ENCODE data around the gene PHOSPHO1. TPM values are rescaled to one million over a fixed set of nuclear protein-coding genes. Genes with fewer than 3 reads are reported as not detected.

PHOSPHO1 gene
- total RNA-seq, 4 donors from 2014 or later = not detected

GRCh38 chr17:49240619-49241018 is 10.0 kb upstream of the PHOSPHO1 start:
- TF ChIP-seq, protein P1, sequence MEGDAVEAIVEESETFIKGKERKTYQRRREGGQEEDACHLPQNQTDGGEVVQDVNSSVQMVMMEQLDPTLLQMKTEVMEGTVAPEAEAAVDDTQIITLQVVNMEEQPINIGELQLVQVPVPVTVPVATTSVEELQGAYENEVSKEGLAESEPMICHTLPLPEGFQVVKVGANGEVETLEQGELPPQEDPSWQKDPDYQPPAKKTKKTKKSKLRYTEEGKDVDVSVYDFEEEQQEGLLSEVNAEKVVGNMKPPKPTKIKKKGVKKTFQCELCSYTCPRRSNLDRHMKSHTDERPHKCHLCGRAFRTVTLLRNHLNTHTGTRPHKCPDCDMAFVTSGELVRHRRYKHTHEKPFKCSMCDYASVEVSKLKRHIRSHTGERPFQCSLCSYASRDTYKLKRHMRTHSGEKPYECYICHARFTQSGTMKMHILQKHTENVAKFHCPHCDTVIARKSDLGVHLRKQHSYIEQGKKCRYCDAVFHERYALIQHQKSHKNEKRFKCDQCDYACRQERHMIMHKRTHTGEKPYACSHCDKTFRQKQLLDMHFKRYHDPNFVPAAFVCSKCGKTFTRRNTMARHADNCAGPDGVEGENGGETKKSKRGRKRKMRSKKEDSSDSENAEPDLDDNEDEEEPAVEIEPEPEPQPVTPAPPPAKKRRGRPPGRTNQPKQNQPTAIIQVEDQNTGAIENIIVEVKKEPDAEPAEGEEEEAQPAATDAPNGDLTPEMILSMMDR (IDR thresholded peaks at IDR 0.05; ENCODE audit: low read depth) = no peak

DNA sequence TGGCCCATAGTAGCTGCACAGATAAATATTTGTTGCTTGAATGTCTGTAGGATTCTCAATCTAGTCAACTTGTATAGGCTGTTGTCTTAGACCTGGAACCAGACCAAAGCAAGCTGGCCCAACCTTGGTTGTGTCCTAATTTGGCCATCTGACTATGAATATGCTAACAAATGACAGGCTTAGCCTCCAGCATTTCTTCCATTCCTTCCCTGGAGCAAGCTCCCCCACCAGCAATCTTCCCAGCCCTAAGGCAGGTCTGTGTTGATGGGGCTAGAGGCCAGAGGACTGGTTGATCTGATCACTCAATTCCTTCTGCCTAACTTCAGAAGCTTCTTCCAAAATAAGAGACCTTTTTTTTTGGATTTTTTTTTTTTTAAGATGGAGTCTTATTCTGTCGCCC is 9.4 kb upstream of the PHOSPHO1 start:
- TF ChIP-seq, protein P1 (IDR thresholded peaks at IDR 0.05; ENCODE audit: low read depth) = no peak

- TF ChIP-seq, protein P1 (IDR thresholded peaks at IDR 0.05; ENCODE audit: low read depth) = no peak
Measured at GRCh38 chr17:49235896-49236295, 5.3 kb upstream of the PHOSPHO1 start.

GRCh38 chr17:49234509-49235080 is 4.0 kb upstream of the PHOSPHO1 start:
- TF ChIP-seq, protein P1 (IDR thresholded peaks at IDR 0.05; ENCODE audit: low read depth) = no peak

DNA sequence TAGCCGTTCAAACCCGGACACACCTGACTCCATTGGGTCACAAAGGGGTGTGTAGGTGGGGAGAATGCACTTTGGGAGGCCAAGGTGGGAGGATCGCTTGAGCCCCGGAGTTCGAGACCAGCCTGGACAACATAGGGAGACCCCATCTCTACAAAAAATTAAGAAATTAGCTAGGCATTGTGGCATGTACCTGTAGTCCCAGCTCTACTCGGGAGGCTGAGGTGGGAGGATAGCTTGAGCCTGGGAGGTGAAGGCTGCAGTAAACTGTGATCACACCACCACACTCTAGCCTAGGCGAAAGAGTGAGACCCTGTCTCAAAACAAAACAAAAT is 942 bp upstream of the PHOSPHO1 start:
- TF ChIP-seq, protein P1 (IDR thresholded peaks at IDR 0.05; ENCODE audit: low read depth) = no peak

- TF ChIP-seq, protein P1 (IDR thresholded peaks at IDR 0.05; ENCODE audit: low read depth) = no peak
Measured at GRCh38 chr17:49229805-49230600, 584 bp downstream of the PHOSPHO1 start.

DNA sequence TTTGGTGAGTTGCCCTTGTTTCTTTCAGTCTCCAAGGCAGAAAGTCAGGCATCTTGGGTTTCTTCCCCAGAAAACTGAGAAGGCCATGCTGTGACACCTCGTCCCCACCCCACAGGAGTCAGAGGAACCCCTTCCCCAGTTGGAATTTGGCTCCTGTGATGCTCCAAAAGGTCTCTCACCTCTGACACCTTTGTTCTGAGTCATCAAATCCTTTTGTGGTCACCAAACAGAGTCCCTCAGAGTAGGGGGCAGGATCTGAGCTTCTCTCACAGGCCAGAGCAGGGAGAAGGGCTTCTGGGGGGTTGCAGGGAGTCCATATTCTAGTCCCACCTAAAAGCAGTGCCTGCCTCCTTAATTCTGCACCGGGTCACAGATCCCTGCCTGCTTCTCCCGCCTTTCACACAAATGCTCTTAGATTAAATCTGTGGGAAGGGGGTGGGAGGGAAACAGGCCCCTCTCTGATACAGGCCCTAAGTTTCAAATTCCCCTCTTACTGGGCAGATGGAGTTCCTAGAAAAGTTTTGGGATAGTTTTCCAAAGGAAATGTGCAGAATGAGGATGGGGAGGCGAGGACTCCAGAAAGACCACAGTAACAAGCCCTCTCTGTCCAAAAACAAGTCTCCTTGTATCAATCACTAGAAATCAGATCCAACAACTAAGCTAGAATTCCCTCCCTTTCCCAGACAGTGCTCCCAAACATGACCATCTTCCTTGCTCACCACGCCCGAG is 1.3 kb downstream of the PHOSPHO1 start:
- TF ChIP-seq, protein P1 (IDR thresholded peaks at IDR 0.05; ENCODE audit: low read depth) = no peak
